Measurements from ENCODE around the gene IL2RG. TPM values are rescaled to one million over a fixed set of nuclear protein-coding genes. Genes with fewer than 3 reads are reported as not detected.
A peak's percentile ranks its signal among the peaks of the same experiment; 100 is the strongest.

IL2RG gene
- total RNA-seq, 1 experiment from 2014 or later: 5.3 TPM

GRCh38 chrX:71068044-71068918, 43.1 kb downstream of the IL2RG start, which contains the start of gene SNX12:
Gene SNX12, minus strand, starts transcription at chrX:71068334. Its CDS starts 28 bp downstream, at chrX:71068306.
- DNase-seq (ENCODE audit: low read depth): peak; percentile 96

GRCh38 chrX:71067712-71068043, 43.7 kb downstream of the IL2RG start:
- no peak for DNase-seq (ENCODE audit: low read depth)

GRCh38 chrX:71067089-71067488, 44.3 kb downstream of the IL2RG start:
- DNase-seq (ENCODE audit: low read depth): no peak

- DNase-seq (ENCODE audit: low read depth): no peak
These were observed 51.2 kb downstream of the IL2RG start for GRCh38 chrX:71060127-71060526.

- no peak for DNase-seq (ENCODE audit: low read depth)
These were observed 53.4 kb downstream of the IL2RG start for GRCh38 chrX:71057848-71058530.

Other genes starting within 250 kb of the IL2RG start
- not detected in 2 replicates for gene TEX11, start 202.9 kb downstream of the IL2RG start, total RNA-seq (2014; rRNA removed; shearing (Covaris generic))
- not detected in 2 replicates for gene SLC7A3, start 180.5 kb downstream of the IL2RG start, total RNA-seq (2014; rRNA removed; shearing (Covaris generic))
- gene SNX12, start 43.2 kb downstream of the IL2RG start, total RNA-seq (2014; rRNA removed; shearing (Covaris generic)): 93.5 and 100 TPM in 2 replicates
- 4.2 and 5.2 TPM in 2 replicates for gene FOXO4, start 15.7 kb downstream of the IL2RG start, total RNA-seq (2014; rRNA removed; shearing (Covaris generic))
- not detected in 2 replicates for gene CXorf65, start 4.8 kb downstream of the IL2RG start, total RNA-seq (2014; rRNA removed; shearing (Covaris generic))
- gene MED12, start 7.0 kb upstream of the IL2RG start, total RNA-seq (2014; rRNA removed; shearing (Covaris generic)): 19.6 and 42.5 TPM in 2 replicates
- gene NLGN3, start 33.3 kb upstream of the IL2RG start, total RNA-seq (2014; rRNA removed; shearing (Covaris generic)): 0.10 and 0.15 TPM in 2 replicates
- gene GJB1, start 111.6 kb upstream of the IL2RG start, total RNA-seq (2014; rRNA removed; shearing (Covaris generic)): not detected in 2 replicates
- gene ZMYM3, start 142.6 kb upstream of the IL2RG start, total RNA-seq (2014; rRNA removed; shearing (Covaris generic)): 34.0 and 64.0 TPM in 2 replicates
- gene NONO, start 172.1 kb upstream of the IL2RG start, total RNA-seq (2014; rRNA removed; shearing (Covaris generic)): 628 and 786 TPM in 2 replicates
- 2.2 TPM in 1 of 2 replicates, not detected in the other for gene ITGB1BP2, start 190.2 kb upstream of the IL2RG start, total RNA-seq (2014; rRNA removed; shearing (Covaris generic))